Measurements from ENCODE around the gene SPACA4.

Gene SPACA4

DNA sequence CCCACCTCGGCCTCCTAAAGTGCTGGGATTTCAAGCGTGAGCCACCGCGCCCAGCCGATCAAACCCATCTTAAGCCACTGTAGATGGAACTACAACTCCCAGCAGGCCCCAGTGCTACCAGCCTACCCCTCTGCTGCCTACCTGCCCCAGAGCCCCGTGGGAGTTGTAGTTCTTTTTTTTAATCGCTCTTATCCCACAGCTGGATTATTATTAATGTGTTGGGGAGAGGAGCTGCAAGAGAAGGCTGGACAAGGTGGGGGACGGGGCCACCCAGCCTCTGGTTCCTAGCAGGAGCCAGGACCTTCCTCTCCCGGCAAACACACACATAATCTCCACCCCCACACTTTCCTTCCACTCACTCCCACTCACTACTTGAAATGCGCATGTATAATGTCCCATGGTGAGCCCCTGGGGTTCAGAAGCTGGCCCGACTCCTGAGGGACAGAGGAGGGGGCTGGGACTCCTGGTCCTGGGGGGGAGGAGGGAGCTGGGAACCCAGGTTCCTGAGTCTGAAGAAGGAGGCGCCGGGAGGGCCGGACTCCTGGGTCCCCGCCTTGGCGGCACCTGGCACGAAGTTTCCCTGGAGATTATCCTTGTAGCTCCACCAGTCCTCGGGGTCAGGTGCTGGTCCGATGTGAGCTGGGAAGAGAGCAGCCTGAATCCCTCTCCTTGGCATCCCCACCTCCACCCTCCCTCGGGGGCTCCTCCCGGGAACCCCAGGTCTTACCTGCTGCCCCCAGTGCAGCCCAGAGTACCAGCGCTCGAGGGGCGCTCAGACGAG lies 38.5 kb downstream of the SPACA4 start:
- no peaks in the 10 kb centered on the region for H3K27me3 Mint-ChIP-seq
- ATAC-seq (replicated peaks; ENCODE audit: extremely low read depth, poor library complexity, severe bottlenecking) (peak; percentile 52), DNase-seq (ENCODE audit: low spot score in 2 of 2) (peak in 1 of 2 donors; percentile 56)
- no peaks in the 10 kb centered on the region for H3K9me3 Mint-ChIP-seq
- H3K4me3 Mint-ChIP-seq, result peak overlapping the region; percentile 86
- peaks cover 50% of the 10 kb centered on the region for H3K4me1 Mint-ChIP-seq
- H3K36me3 Mint-ChIP-seq (ENCODE audit: insufficient read depth), result peaks cover 11% of the 10 kb centered on the region
- H3K27ac Mint-ChIP-seq (ENCODE audit: low read depth), result peak overlapping the region; percentile 84

DNA sequence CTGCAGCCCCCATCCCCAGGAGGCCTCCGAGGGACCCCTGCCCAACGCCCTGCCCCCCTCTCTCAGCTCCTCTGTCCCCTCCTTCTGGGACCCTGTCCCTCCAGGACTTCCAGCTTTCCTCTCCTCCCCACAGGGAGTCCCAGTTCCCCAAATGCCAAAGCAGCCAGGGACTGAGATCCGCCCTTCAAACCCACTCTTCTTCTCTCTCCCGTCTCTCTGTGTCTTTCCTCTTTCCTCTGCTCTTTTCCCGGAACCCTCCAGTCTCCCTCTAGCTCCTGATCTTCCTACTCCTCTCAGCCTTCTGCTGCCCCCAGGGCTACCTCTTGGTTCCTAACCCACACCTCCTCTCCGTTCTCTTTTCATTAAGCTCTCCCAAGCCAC lies 39.1 kb downstream of the SPACA4 start:
- Mint-ChIP-seq H3K27ac (ENCODE audit: low read depth) (peak overlapping the region; percentile 84), H3K4me3 (peak overlapping the region; percentile 86), H3K4me1 (peaks cover 48% of the 10 kb centered on the region), H3K36me3 (ENCODE audit: insufficient read depth) (peaks cover 11% of the 10 kb centered on the region), H3K27me3 (no peaks in the 10 kb centered on the region), H3K9me3 (no peaks in the 10 kb centered on the region)
- DNase-seq (ENCODE audit: low spot score in 2 of 2), result no peak
- no peak for ATAC-seq (replicated peaks; ENCODE audit: extremely low read depth, poor library complexity, severe bottlenecking)

DNA sequence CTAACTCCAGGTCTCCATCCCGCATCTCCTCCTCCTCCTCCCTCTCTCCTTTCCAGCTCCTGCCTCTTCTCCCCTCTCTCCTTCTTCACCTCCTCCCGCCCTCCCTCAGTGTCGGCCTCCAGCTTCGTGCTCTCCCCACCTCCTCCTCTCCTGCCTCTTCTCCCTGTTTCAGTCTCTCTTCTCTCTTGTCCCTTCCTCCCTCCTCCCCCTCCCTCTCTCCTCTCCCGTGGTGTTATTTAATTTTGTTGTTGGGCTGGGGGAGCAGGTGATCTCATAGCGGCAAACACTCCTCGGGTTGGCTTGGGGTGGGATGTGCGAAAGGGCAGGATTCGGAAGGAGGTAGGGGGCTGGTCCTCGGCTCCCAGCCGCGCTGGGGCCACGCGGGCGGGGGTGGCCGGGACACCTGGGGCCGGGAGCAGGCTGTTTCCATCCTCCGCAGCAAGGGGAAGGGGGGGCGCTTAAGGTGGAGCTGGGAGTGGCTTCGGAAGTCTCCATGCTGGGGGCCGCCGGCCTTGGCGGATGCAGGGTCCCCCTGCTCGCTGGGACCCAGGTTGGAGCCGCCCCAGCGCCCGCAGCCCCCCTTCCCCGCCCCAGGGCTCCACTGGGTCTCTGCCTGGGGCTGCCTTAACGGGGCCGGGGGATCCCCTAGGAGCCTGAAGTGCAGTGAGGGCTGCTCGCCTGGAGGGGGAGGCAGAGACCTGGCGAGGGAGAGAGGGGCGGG lies 39.6 kb downstream of the SPACA4 start, which contains the start of gene CA11:
Gene CA11, minus strand, starts transcription at position 187 of the 721 bp plus-strand sequence. CDS start 555 bp downstream, outside the sequence.
- DNase-seq (ENCODE audit: low spot score in 2 of 2) (peak; percentile 91 to 92), ATAC-seq (replicated peaks; ENCODE audit: extremely low read depth, poor library complexity, severe bottlenecking) (peak; percentile 75)
- Mint-ChIP-seq H3K4me3 (peak within 1 kb of the TSS; percentile 86), H3K9me3 (no peaks in the 10 kb centered on the region), H3K4me1 (peaks cover 48% of the 10 kb centered on the region), H3K27me3 (no peaks in the 10 kb centered on the region), H3K36me3 (ENCODE audit: insufficient read depth) (peaks cover 11% of the 10 kb centered on the region), H3K27ac (ENCODE audit: low read depth) (peak within 1 kb of the TSS; percentile 84)

DNA sequence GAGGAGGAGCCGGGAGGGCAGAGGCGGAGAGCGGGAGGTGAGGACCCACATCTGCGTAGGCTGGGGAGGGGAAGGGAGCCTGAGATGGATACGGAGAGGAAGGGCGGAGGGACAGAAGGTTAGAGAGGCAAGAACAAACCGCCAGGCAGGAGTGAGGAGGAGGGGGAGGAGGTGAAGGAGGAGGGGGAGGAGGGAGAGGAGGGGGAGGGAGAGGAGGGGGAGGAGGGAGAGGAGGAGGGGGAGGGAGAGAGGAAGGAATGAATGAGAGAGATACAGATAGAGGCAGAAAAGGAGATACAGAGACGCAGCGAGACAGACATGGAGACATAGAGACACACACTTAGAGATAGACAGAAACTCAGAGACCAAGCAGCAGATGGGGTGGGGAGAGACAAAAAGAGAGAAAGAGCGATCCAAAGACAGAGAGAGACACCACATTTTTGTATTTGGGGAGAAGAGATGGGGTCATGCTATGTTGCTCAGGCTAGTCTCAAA lies 40.2 kb downstream of the SPACA4 start:
- ATAC-seq (replicated peaks; ENCODE audit: extremely low read depth, poor library complexity, severe bottlenecking) (no peak), DNase-seq (ENCODE audit: low spot score in 2 of 2) (no peak)
- Mint-ChIP-seq H3K36me3 (ENCODE audit: insufficient read depth) (peaks cover 11% of the 10 kb centered on the region), H3K27ac (ENCODE audit: low read depth) (peak overlapping the region; percentile 84), H3K4me1 (peaks cover 48% of the 10 kb centered on the region), H3K4me3 (peak overlapping the region; percentile 86), H3K27me3 (no peaks in the 10 kb centered on the region), H3K9me3 (no peaks in the 10 kb centered on the region)

DNA sequence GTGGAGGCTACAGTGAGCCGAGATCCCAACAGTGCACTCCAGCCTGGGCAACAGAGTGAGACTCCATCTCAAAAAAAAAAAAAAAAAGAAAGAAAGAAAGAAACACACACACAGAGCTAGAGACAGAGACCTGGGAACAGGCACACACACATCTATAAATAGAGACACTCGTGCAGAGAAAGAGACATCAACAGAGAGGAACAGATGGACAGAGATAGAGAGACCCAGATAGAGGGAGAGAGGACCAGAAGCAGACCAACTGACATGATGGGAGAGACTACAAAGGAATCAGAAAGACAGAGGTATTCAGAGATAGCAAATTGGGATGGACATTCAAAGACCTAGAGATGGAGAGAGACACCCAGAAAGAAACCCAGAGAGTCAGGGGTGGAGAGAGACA lies 41.6 kb downstream of the SPACA4 start:
- H3K27ac Mint-ChIP-seq (ENCODE audit: low read depth), result peak overlapping the region; percentile 84
- H3K4me3 Mint-ChIP-seq, result peak overlapping the region; percentile 6
- no peaks in the 10 kb centered on the region for H3K27me3 Mint-ChIP-seq
- peaks cover 48% of the 10 kb centered on the region for H3K4me1 Mint-ChIP-seq
- no peaks in the 10 kb centered on the region for H3K9me3 Mint-ChIP-seq
- H3K36me3 Mint-ChIP-seq (ENCODE audit: insufficient read depth), result peaks cover 13% of the 10 kb centered on the region
- ATAC-seq (replicated peaks; ENCODE audit: extremely low read depth, poor library complexity, severe bottlenecking), result no peak
- no peak for DNase-seq (ENCODE audit: low spot score in 2 of 2)

DNA sequence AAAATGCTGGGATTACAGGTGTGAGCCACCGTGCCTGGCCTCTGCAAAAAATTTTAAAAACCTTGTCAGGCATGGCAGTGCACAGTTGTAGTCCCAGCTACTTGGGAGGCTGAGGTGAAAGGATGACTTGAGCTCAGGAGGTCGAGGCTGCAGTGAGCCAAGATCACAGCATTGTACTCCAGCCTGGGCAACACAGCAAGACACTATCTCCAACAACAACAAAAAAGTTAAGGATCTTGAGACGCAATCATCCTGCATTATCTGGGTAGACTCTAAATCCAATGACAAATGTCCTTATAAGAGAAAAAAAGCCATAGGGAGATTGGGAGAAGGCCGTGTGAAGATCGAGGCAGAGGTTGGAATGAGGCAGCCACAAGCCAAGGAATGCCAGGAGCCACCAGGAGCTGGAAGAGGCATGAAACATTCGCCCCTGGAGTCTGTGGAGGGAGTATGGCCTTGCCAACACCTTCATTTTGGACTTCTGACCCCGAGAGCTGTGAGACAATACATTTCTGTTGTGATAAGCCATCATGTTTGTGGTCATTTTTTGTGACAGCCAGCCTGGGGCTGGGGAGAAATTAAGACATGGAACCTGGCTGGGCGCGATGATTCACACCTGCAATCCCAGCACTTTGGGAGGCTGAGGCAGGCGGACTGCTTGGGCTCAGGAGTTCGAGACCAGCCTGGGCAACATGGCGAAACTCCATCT lies 44.6 kb downstream of the SPACA4 start:
- no peak for DNase-seq (ENCODE audit: low spot score in 2 of 2)
- no peaks in the 10 kb centered on the region for H3K27me3 Mint-ChIP-seq
- ATAC-seq (replicated peaks; ENCODE audit: extremely low read depth, poor library complexity, severe bottlenecking), result no peak
- no peaks in the 10 kb centered on the region for H3K9me3 Mint-ChIP-seq
- peaks cover 28% of the 10 kb centered on the region for H3K4me1 Mint-ChIP-seq
- H3K36me3 Mint-ChIP-seq (ENCODE audit: insufficient read depth), result peaks cover 11% of the 10 kb centered on the region
- peak overlapping the region; percentile 86 for H3K27ac Mint-ChIP-seq (ENCODE audit: low read depth)
- no peak overlapping the region for H3K4me3 Mint-ChIP-seq

DNA sequence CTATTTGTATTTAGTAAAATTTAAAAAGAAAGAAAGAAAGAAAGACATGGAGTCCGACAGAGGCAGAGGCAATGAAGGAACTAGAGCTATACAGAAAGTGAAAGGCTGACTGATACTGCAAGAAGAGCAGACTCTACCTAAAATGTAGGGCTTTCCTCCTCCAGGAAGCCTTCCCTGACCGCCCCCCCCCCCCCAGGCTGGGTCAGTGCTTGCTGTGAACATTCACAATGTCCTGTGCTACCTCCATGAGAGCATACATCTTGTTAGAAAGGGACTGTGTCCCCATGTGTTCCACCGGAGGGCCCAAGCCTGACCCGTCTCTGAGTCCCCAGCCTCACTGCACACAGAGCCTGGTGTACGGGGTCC lies 45.1 kb downstream of the SPACA4 start:
- peaks cover 11% of the 10 kb centered on the region for H3K36me3 Mint-ChIP-seq (ENCODE audit: insufficient read depth)
- ATAC-seq (replicated peaks; ENCODE audit: extremely low read depth, poor library complexity, severe bottlenecking), result no peak
- H3K4me1 Mint-ChIP-seq, result peaks cover 23% of the 10 kb centered on the region
- H3K4me3 Mint-ChIP-seq, result no peak overlapping the region
- no peaks in the 10 kb centered on the region for H3K27me3 Mint-ChIP-seq
- DNase-seq (ENCODE audit: low spot score in 2 of 2), result no peak
- H3K27ac Mint-ChIP-seq (ENCODE audit: low read depth), result peak overlapping the region; percentile 86
- no peaks in the 10 kb centered on the region for H3K9me3 Mint-ChIP-seq

DNA sequence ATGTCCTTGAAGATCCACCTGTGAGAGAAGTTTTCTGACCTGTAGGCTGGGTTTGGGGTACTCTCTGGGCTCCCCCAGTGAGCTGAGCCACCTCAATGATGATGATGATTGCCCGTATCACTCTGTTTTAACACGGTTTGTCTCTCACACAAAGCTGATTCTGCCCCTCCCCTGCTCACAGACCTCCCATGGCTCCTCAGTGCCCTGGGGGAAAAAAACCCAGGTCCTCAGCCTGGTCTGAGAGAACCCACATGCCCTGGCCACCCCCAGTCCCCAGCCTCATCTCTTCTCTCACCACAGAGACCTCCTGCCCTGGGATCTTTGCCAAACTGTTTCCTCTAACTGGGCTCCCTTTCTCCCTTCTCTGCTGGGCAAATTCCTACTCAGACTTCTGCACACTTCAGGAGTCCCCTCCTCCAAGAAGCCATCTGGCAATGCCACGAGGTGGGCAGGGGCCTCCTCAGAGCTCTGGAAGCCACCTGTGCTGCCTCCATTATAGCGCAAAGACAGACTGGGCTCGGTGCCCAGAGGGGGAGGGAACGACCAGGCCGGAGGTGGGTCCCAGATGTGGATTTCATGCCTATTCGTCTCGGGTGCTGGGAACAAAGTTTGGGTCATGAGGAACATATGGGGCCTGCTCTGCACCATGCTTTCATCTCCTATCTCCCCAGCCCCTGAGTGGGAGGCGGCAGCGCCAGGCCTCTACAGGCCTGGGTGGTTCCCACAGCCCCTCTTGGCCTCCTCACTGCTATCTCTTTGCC lies 47.9 kb downstream of the SPACA4 start:
- H3K4me1 Mint-ChIP-seq, result peaks cover 3% of the 10 kb centered on the region
- H3K27ac Mint-ChIP-seq (ENCODE audit: low read depth), result no peak overlapping the region
- H3K9me3 Mint-ChIP-seq, result no peaks in the 10 kb centered on the region
- no peaks in the 10 kb centered on the region for H3K27me3 Mint-ChIP-seq
- peaks cover 3% of the 10 kb centered on the region for H3K36me3 Mint-ChIP-seq (ENCODE audit: insufficient read depth)
- no peak overlapping the region for H3K4me3 Mint-ChIP-seq
- ATAC-seq (replicated peaks; ENCODE audit: extremely low read depth, poor library complexity, severe bottlenecking) (no peak), DNase-seq (ENCODE audit: low spot score in 2 of 2) (no peak)

DNA sequence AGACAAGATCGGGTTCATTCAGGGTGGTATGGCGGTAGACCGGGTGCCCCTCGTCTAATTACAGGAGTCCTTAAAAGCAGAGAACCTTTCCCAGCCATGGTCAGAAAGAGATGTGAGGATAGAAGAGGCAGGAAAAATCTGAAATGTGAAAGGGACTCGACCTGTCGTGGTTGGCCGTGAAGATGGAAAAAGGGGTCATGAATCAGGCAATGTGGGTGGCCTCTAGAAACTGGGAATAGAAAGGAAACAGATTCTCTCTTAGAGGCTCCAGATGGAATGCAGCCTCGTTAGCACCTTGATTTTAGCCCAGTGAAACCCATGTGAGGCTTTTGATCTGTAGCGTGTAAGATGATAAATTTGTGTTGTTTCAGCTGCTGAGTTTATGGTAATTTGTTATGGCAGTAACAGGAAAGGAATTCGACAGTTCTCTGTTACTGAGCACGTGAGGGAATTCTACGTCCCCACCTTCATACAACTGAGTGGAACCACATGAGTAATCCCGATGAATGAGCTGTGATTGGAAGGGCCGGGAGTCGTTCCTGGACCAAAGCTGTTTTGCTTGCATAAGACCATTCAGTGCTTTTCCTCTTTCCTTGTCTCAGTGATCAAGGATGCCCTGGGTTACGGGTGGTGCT lies 50.4 kb downstream of the SPACA4 start:
- no peak overlapping the region for H3K4me3 Mint-ChIP-seq

More for the DNA sequence above, 50.4 kb downstream of the SPACA4 start:
- Mint-ChIP-seq H3K9me3 (no peaks in the 10 kb centered on the region), H3K27ac (ENCODE audit: low read depth) (no peak overlapping the region), H3K27me3 (no peaks in the 10 kb centered on the region), H3K36me3 (ENCODE audit: insufficient read depth) (peaks cover 5% of the 10 kb centered on the region), H3K4me1 (peaks cover 7% of the 10 kb centered on the region)
- no peak for DNase-seq (ENCODE audit: low spot score in 2 of 2)
- ATAC-seq (replicated peaks; ENCODE audit: extremely low read depth, poor library complexity, severe bottlenecking), result no peak
